Panc1 (cell line): ENCODE measurements around the gene PARD3. TPM values are rescaled to one million over a fixed set of nuclear protein-coding genes. Genes with fewer than 3 reads are reported as not detected.
A peak's percentile ranks its signal among the peaks of the same experiment; 100 is the strongest.

ENCODE experiments used
- ATAC-seq: fragments of 200-7000 bp; cut with Tn5 transposase; 2 replicates; pipeline ENCODE4 v1.9.1; 2020; ENCODE audit warnings: mild to moderate bottlenecking, moderate library complexity
- BruUV-seq: library from RNA; stranded (reverse); fragments of 400-500 nt; replicated peaks from 2 replicates; lab custom pipeline; 2021; lab: Mats Ljungman, UMichigan
- CTCF ChIA-PET: fragments of 300-600 bp; sonication (Branson Sonifier 250); formaldehyde crosslinking; loops from one replicate; lab custom pipeline; 2022; ENCODE audit warnings: antibody characterized with exemption; lab: Charles Lee
- POLR2A ChIA-PET: fragments of 300-600 bp; sonication (Branson Sonifier 250); formaldehyde crosslinking; loops from one replicate; lab custom pipeline; 2022; ENCODE audit warnings: antibody characterized with exemption; lab: Charles Lee
- DNase-seq: peaks from one replicate; pipeline ENCODE4 v3.0.0-alpha.2; 2010; ENCODE audit warnings: low read depth, low spot score
- H3K27ac ChIP-seq: 2 replicates; pipeline ENCODE4 v1.5.1; 2011; ENCODE audit warnings: mild to moderate bottlenecking, low read length, inconsistent platforms
- H3K27me3 ChIP-seq: fragments of 200-500 bp; sonication (Bioruptor generic); 2 replicates; pipeline ENCODE4 v1.6.0; 2014; ENCODE audit warnings: low read length, inconsistent platforms; ENCODE audit not compliant: control insufficient read depth, insufficient read depth
- H3K36me3 ChIP-seq: fragments of 200-500 bp; sonication (Bioruptor generic); 2 replicates; pipeline ENCODE4 v1.5.1; 2014; ENCODE audit warnings: inconsistent platforms, mild to moderate bottlenecking, low read length, moderate library complexity; ENCODE audit not compliant: control insufficient read depth, insufficient read depth
- H3K4me1 ChIP-seq: 2 replicates; pipeline ENCODE4 v1.5.1; 2011; ENCODE audit warnings: inconsistent platforms, mild to moderate bottlenecking, low read length, moderate library complexity; ENCODE audit not compliant: control insufficient read depth, insufficient read depth
- H3K4me3 ChIP-seq, 2 experiments: 2 replicates each; pipeline ENCODE4 v1.5.1; 2011 to 2012; ENCODE audit warnings: low read depth in 2 of 2, low read length in 2 of 2, mild to moderate bottlenecking in 2 of 2, inconsistent platforms in 1 of 2, moderate library complexity in 1 of 2
- H3K9me3 ChIP-seq: fragments of 200-500 bp; sonication (Bioruptor generic); 2 replicates; pipeline ENCODE4 v1.5.1; 2014; ENCODE audit warnings: low read depth, mild to moderate bottlenecking, inconsistent platforms, low read length, moderate library complexity; ENCODE audit not compliant: control insufficient read depth, insufficient read depth
- CTCF ChIP-seq: fragments of 450-650 bp; IDR thresholded peaks from 2 replicates; pipeline ENCODE4 v1.5.1; 2017; ENCODE audit warnings: mild to moderate bottlenecking
- POLR2AphosphoS5 ChIP-seq: IDR thresholded peaks from 2 replicates; pipeline ENCODE4 v1.6.1; 2012; ENCODE audit warnings: mild to moderate bottlenecking, low read depth, low read length, moderate library complexity
- REST ChIP-seq, 2 experiments: IDR thresholded peaks; 2 replicates each; pipeline ENCODE4 v1.6.1; 2011 to 2012; ENCODE audit warnings: low read depth in 2 of 2, control low read depth in 1 of 2, low read length in 1 of 2, mild to moderate bottlenecking in 1 of 2, moderate library complexity in 1 of 2; ENCODE audit not compliant: insufficient read depth in 1 of 2
- SIN3A ChIP-seq: IDR thresholded peaks from 2 replicates; pipeline ENCODE4 v1.6.1; 2012; ENCODE audit warnings: low read depth, mild to moderate bottlenecking, low read length, moderate library complexity, borderline replicate concordance; ENCODE audit not compliant: insufficient read depth
- TCF7L2 ChIP-seq: IDR thresholded peaks from 2 replicates; pipeline ENCODE4 v1.6.1; 2011; ENCODE audit warnings: mild to moderate bottlenecking, low read depth, low read length, inconsistent platforms
- in situ Hi-C: cut with HindIII; loops from 2 replicates; pipeline ENCODE4 v1.10.0; 2016; ENCODE audit warnings: low sequenced_read_pairs, low pct_unique_long_range_greater_than_20kb
- intact Hi-C: fragments of 100-400 bp; cut with micrococcal nuclease; formaldehyde crosslinking; loops from one replicate; pipeline ENCODE4 v1.10.0; 2022; ENCODE audit not compliant: unreplicated experiment
- total RNA-seq: library from RNA; stranded (reverse); gene quantifications from one replicate; pipeline ENCODE4 v1.2.1, GENCODE V29; 2021; ENCODE audit not compliant: unreplicated experiment

The PARD3 gene
- total RNA-seq, 1 experiment from 2014 or later = 29.8 TPM

DNA sequence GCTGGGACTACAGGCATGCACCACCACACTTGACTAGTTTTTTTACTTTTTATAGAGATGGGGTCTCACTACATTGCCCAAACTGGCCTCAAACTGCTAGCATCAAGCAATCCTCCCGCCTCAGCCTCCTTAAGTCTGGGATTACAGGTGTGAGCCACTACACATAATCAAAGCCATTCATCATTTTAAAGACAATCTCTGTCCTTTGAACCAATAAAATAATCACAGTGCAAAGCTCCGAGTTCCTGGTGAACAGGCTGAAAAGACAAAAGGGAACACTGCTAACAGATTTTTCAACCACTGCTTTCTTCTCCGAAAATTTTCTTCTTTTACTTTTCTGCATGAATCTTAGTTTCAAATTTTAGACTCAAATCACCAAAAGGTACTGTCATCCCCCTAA is 58.5 kb downstream of the PARD3 start:
- Histone ChIP-seq H3K36me3 (no peaks in the 10 kb centered on the region), H3K27ac (no peak overlapping the region), H3K27me3 (no peaks in the 10 kb centered on the region), H3K4me3 (no peak overlapping the region), H3K4me1 (peaks cover 18% of the 10 kb centered on the region), H3K9me3 (no peaks in the 10 kb centered on the region)
- DNase-seq (no peak), ATAC-seq (no peak)
- TF ChIP-seq REST (IDR thresholded peaks at IDR 0.05; ENCODE audit: insufficient read depth in 1 of 2, low read depth in 2 of 2, low read length in 1 of 2) (no peak), CTCF (no peak), POLR2AphosphoS5 (no peak), TCF7L2 (no peak), SIN3A (no peak)
- no TSS peak for BruUV-seq
- in situ Hi-C loops (no loop called here), intact Hi-C loops (no loop called here)
- POLR2A ChIA-PET = no interaction called here
- CTCF ChIA-PET = no interaction called here

DNA sequence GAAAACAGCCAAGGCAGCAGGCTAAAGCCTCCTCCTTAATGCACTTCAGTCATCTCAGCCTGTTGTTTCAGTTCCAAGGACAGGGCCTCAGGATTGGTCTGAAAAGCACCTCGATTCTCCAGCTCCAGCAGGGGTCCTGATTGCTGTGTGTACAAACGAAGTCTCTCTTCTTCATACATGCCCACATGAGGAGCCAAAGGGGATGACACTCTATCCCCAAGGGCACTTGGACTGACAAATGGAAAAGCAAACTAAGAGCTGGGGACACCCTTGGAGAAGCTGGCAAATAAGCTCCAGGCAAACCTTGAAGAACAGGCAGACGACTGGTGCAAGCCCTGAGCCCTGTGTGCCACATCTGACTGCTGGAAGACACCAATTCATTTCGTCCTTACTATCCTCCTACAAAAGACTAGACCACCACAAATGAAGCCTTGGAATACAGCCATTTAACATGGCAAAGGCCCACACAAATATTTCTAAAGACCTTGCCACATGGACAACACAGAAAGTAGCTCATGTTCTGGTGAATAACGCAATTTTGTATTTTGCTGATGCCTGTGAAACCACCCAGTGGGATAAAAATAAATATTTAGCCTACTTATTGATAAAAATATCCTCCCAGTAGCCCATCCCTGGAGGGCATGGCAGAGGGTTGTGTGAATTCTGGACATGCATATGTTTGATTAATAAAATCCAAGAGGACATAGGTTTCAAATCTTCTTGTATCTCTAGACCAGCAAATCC is 61.9 kb downstream of the PARD3 start:
- no peak for TF ChIP-seq SIN3A
- no peak for TF ChIP-seq POLR2AphosphoS5
- no peak for TF ChIP-seq REST (IDR thresholded peaks at IDR 0.05; ENCODE audit: insufficient read depth in 1 of 2, low read depth in 2 of 2, low read length in 1 of 2)
- TF ChIP-seq CTCF = no peak
- no peak for TF ChIP-seq TCF7L2
- Histone ChIP-seq H3K36me3 (no peaks in the 10 kb centered on the region), H3K27ac (peak overlapping the region; percentile 34; the same call in 1 of the 2 replicates), H3K4me3 (no peak overlapping the region), H3K4me1 (peaks cover 12% of the 10 kb centered on the region), H3K27me3 (no peaks in the 10 kb centered on the region), H3K9me3 (no peaks in the 10 kb centered on the region)
- intact Hi-C loops (no loop called here), in situ Hi-C loops (no loop called here)
- ATAC-seq (no peak), DNase-seq (no peak)
- CTCF ChIA-PET = no interaction called here
- POLR2A ChIA-PET = no interaction called here
- no TSS peak for BruUV-seq
